ENCODE measurements around the gene ZNF518A. TPM values are rescaled to one million over a fixed set of nuclear protein-coding genes. Genes with fewer than 3 reads are reported as not detected.

The ZNF518A gene, protein sequence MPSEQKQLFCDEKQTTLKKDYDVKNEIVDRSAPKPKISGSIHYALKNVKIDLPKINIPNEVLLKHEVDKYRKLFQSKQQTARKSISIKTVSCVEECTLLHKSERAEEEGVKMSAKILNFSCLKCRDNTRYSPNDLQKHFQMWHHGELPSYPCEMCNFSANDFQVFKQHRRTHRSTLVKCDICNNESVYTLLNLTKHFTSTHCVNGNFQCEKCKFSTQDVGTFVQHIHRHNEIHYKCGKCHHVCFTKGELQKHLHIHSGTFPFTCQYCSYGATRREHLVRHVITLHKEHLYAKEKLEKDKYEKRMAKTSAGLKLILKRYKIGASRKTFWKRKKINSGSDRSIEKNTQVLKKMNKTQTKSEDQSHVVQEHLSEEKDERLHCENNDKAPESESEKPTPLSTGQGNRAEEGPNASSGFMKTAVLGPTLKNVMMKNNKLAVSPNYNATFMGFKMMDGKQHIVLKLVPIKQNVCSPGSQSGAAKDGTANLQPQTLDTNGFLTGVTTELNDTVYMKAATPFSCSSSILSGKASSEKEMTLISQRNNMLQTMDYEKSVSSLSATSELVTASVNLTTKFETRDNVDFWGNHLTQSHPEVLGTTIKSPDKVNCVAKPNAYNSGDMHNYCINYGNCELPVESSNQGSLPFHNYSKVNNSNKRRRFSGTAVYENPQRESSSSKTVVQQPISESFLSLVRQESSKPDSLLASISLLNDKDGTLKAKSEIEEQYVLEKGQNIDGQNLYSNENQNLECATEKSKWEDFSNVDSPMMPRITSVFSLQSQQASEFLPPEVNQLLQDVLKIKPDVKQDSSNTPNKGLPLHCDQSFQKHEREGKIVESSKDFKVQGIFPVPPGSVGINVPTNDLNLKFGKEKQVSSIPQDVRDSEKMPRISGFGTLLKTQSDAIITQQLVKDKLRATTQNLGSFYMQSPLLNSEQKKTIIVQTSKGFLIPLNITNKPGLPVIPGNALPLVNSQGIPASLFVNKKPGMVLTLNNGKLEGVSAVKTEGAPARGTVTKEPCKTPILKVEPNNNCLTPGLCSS (N-terminal part only)
- 7.7 TPM for total RNA-seq

DNA sequence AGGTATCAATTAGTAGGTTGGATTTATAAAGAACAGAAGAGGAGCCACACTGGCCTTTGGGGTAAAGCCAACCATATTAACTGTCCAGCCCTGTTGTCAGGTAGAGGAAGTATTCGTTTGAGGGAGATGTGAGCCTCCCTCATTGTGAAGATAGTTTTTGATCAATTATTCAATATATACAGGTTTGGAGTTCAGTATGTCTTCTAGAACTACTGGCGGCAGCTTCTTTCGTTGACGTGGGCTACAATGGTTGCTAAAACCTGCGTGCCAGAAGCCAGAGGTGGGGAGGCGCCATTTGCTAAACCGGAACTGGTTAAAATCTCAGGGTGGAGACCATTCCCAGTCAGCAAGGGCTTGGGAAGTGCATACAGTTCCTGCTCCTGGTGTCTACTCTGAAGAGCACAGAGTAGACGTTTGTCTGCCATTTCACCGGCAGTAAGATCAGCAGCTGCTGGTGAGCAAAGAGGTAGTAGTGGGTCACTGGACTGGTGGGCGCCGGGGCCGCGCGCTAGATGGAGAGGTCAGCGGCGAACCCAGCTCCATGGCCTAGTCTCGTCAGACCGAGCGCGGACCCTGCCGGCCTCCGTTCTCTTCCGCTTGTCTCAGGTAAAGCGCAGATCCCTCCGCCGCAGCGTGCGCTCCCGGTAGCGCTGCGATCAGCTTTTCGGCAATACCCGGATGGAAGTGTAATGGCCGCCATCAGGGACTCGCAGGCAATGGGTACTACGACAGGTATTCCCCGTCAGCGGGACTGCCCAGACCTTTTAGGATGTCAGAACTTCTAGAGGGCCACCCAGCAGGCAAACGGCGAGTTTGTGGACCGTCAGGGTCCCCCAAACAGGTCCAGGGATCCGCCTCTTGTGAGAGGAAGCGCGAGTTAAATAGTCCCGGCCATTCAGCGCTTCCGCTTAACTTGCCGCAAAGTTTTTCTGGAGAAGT, at the start of gene ZNF518A:
Gene ZNF518A, plus strand, starts transcription at position 911 of the 939 bp plus-strand sequence. CDS start 26,026 bp downstream, outside the sequence.
- Histone ChIP-seq H3K4me1 (ENCODE audit: insufficient read depth, low read length) (peaks cover 7% of the 10 kb centered on the region), H3K9me3 (ENCODE audit: low read depth, low read length) (no peaks in the 10 kb centered on the region), H3K27me3 (ENCODE audit: insufficient read depth, low read length) (peaks cover 41% of the 10 kb centered on the region), H3K4me3 (ENCODE audit: low read length) (peak within 1 kb of the TSS; percentile 65)

DNA sequence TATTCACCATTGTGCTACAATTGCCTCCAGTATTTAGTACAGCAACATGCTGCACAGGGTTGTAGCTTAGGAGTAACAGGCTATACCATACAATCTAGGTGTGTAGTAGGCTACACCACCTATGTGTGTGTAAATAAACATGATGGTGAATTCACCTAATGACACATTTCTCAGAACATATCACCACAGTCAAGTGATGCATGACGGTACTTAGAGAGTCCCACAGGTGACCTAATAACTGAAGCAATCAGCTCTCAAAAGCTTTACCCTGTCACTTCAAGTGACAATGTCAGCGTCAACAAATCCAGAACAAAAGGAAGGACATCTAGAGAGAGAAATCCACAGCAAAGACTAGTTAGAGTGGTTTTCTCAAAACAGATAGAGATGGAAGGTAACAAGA, 47.9 kb upstream of the ZNF518A start:
- Histone ChIP-seq H3K27me3 (ENCODE audit: insufficient read depth, low read length) (no peaks in the 10 kb centered on the region), H3K4me3 (ENCODE audit: low read length) (no peak overlapping the region), H3K4me1 (ENCODE audit: insufficient read depth, low read length) (no peaks in the 10 kb centered on the region), H3K9me3 (ENCODE audit: low read depth, low read length) (no peaks in the 10 kb centered on the region)

DNA sequence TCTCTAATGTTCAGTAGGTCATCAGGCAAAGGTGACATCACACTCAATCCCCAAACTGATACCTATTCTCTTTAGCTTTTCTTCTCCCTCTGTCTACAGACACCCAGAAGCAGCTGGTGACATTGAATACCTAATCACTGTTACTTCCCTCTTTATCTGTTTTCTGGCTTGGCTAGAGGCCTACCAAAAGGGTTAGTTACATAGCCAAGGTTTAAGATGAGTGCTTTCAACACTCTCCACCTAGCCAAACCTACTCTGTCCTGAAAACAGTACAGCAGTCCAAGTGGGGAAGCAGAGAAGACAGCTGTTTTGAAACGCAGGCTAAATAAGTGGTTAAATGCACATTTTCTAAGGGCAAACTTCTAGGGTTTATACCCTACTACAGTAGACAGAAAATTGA, 47.3 kb upstream of the ZNF518A start:
- H3K4me1 ChIP-seq (ENCODE audit: insufficient read depth, low read length) = no peaks in the 10 kb centered on the region
- H3K4me3 ChIP-seq (ENCODE audit: low read length) = no peak overlapping the region
- no peaks in the 10 kb centered on the region for H3K9me3 ChIP-seq (ENCODE audit: low read depth, low read length)
- no peaks in the 10 kb centered on the region for H3K27me3 ChIP-seq (ENCODE audit: insufficient read depth, low read length)

DNA sequence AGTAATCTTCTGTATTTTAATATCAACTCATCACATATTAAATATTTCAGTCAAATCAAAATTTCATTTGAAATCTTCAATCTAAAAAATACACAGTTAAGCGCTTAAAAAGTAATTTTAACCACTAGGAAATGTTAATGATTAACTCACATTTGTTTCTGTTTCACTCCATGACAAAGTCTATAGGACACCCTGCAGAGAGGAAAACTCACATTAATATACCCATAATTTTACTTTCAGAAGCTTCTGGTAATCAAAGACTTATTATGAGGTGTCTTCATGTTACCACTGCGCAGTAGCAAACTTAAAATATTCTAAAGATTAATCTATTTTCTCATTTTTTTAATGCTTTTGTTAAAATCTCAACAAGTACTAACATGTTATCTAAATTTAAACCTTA, 41.0 kb upstream of the ZNF518A start:
- Histone ChIP-seq H3K9me3 (ENCODE audit: low read depth, low read length) (no peaks in the 10 kb centered on the region), H3K4me1 (ENCODE audit: insufficient read depth, low read length) (peaks cover 8% of the 10 kb centered on the region), H3K4me3 (ENCODE audit: low read length) (peak overlapping the region; percentile 95), H3K27me3 (ENCODE audit: insufficient read depth, low read length) (peaks cover 23% of the 10 kb centered on the region)

DNA sequence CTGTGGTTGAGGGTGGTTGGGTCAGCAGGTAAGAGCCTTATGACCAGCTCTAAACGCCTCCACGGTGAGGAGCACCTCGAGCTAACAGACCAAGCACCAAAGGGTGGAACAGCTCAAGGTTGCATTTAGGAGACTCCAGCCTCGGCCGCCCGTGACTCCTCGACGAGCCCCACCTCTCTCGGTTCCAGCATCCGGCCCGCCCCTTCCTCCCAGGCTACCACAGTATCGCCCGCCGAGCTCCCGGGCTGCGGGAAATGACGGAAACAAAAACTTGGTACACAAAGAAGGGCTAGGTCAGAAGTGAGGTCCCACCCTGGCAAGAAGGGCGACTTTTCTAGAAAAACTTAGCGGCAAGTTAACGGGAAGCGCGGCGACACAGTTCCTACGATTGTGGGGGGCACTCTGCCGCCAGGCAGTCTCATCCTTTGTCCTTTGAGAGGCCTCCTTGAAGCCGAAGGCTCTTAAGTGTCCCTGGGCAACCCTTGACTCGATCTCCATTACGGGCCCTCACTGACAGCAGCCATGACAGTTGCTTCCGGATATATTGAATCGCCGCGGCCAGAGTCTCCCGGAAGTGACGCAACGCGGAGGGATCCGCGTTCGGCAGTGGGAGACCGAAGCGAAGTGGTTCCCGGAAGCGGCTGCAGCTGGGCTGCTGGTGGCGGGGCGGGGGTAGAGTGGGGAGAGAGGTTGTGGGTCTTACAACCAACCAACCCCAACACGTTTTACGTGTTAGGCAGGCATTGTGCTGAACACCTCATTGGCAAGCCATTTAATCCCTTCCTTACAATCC, 40.2 kb upstream of the ZNF518A start:
- peak overlapping the region; percentile 95 for H3K4me3 ChIP-seq (ENCODE audit: low read length)
- peaks cover 8% of the 10 kb centered on the region for H3K4me1 ChIP-seq (ENCODE audit: insufficient read depth, low read length)
- H3K27me3 ChIP-seq (ENCODE audit: insufficient read depth, low read length) = peaks cover 30% of the 10 kb centered on the region
- no peaks in the 10 kb centered on the region for H3K9me3 ChIP-seq (ENCODE audit: low read depth, low read length)

DNA sequence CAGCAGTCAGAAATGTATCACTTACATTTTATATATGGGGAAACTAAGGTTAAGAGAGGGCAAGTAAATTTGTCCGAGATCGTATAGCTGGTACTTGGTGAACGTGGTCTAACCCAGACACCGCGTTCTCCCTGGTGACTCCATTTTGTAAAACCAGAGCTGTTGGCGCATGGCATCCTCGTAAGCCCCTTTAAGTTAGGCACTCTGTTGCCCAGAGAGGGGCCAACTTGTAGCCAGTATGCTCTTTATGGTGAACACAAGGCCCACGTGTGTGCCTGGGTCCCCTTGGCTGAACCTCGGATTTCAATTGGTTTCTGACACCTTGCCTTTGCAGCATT, 39.7 kb upstream of the ZNF518A start:
- no peaks in the 10 kb centered on the region for H3K9me3 ChIP-seq (ENCODE audit: low read depth, low read length)
- H3K4me1 ChIP-seq (ENCODE audit: insufficient read depth, low read length) = peaks cover 8% of the 10 kb centered on the region
- H3K27me3 ChIP-seq (ENCODE audit: insufficient read depth, low read length) = peaks cover 36% of the 10 kb centered on the region
- H3K4me3 ChIP-seq (ENCODE audit: low read length) = peak overlapping the region; percentile 95

DNA sequence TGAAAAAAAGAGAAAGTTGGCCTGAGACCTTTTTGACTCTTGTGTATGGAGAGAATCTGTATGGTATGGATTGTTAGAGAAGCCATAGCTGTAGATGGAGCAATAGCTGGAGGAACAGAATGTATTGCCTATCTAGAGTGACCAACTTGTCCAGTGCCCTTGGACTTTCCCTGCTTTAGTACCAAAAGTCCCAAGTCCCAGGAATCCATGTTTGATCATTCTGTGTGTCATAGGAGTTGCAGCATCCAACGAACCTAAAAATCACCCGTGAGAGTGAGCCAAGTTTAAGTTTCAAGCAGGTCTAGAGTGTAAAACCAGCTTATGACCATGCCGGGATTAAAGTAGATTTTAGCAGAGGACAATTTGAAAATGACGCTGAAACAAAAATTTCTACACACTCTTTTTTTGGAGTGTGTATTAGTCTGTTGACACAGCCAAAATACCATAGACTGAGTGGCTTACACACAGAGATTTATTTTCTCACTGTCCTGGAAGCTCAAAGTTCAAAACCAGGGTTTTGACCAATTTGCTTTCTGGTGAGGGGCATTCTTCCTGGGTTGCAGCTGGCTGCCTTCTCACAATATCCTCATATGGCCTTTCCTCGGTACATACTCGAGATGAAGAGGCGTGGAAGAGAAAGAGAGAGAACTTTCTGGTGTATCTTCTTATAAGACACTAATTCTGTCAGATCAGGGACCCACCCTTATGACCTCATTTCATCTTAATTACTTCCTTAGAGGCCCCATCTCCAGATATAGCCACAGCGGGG, 36.9 kb upstream of the ZNF518A start:
- peaks cover 8% of the 10 kb centered on the region for H3K4me1 ChIP-seq (ENCODE audit: insufficient read depth, low read length)
- H3K9me3 ChIP-seq (ENCODE audit: low read depth, low read length) = no peaks in the 10 kb centered on the region
- peaks cover 54% of the 10 kb centered on the region for H3K27me3 ChIP-seq (ENCODE audit: insufficient read depth, low read length)
- H3K4me3 ChIP-seq (ENCODE audit: low read length) = no peak overlapping the region

DNA sequence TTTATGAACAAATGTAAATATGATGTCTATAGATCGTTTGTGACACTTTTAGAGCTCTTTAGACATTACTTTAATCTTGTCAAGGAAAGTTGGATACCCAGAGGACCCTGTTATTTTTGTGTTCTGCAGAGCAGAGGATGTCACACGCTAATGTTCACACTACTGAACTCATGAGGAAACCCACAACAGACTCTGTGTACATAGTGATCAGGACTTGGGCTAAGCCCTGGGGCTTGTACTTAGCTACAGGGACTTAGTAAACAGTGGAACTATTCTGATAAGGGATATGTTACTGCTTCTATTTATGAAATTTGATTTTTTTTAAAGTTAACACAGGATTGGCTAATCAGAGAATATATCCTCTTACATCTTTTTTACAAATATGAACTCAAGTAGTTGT, 36.1 kb upstream of the ZNF518A start:
- no peak overlapping the region for H3K4me3 ChIP-seq (ENCODE audit: low read length)
- H3K4me1 ChIP-seq (ENCODE audit: insufficient read depth, low read length) = peaks cover 8% of the 10 kb centered on the region
- H3K27me3 ChIP-seq (ENCODE audit: insufficient read depth, low read length) = peaks cover 54% of the 10 kb centered on the region

DNA sequence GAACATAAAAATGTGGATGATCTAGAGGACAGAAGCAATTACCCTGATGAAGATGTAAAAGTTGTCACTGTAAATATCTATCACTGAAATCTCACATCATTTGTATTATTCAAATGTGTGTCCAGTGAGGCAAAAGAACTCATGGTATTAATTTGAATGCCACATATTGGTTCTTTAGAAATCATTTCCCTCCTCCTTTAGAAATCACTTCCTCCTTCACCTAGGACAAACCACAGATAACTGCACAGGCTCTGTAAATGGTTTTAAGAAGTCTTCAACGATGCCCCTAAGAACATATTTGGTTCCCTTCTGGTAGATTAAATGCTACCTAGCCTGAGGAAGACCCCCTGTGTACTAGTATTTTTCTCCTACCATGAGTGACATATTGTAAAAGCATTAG, 33.1 kb upstream of the ZNF518A start:
- Histone ChIP-seq H3K4me3 (ENCODE audit: low read length) (no peak overlapping the region), H3K4me1 (ENCODE audit: insufficient read depth, low read length) (no peaks in the 10 kb centered on the region), H3K27me3 (ENCODE audit: insufficient read depth, low read length) (peaks cover 79% of the 10 kb centered on the region), H3K9me3 (ENCODE audit: low read depth, low read length) (no peaks in the 10 kb centered on the region)

More for the DNA sequence above, 36.1 kb upstream of the ZNF518A start:
- H3K9me3 ChIP-seq (ENCODE audit: low read depth, low read length) = no peaks in the 10 kb centered on the region

DNA sequence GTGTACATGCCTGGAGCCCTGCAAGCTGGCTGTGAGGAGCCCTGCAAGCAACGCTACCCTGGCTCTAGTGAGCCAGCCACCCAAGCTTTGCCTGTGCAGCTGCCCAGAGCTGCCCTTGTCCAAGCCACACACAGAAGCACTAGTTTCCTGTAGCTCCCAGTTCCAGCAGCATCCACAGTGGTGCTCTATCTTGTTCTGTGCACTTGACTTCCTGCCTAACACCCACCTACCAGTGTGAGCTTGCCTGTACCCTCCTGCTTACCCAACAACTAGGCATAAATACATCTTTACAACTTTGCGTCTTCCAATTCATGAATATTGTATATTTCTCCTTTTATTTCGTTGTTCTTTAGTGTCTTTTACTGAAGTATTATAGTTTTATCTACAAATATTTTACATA, 32.2 kb upstream of the ZNF518A start:
- Histone ChIP-seq H3K27me3 (ENCODE audit: insufficient read depth, low read length) (peaks cover 78% of the 10 kb centered on the region), H3K4me3 (ENCODE audit: low read length) (no peak overlapping the region), H3K4me1 (ENCODE audit: insufficient read depth, low read length) (no peaks in the 10 kb centered on the region), H3K9me3 (ENCODE audit: low read depth, low read length) (no peaks in the 10 kb centered on the region)

DNA sequence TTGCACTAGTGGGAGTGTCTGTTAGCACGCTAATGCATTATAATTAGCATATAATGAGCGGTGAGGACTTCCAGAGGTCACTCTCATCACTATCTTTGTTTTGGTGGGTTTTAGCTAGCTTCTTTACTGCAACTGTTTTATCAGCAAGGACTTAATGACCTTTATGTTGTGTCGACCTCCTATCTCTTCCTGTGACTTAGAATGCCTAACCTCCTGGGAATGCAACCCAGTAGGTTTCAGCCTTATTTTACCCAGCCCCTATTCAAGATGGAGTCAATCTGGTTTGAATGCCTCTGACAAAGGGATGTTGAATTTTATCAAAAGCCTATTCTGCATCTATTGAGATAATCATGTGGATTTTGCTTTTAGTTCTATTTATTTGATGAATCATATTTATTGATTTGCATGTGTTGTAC, 22.5 kb upstream of the ZNF518A start:
- H3K4me1 ChIP-seq (ENCODE audit: insufficient read depth, low read length) = no peaks in the 10 kb centered on the region
- H3K9me3 ChIP-seq (ENCODE audit: low read depth, low read length) = no peaks in the 10 kb centered on the region
- H3K27me3 ChIP-seq (ENCODE audit: insufficient read depth, low read length) = peaks cover 84% of the 10 kb centered on the region
- H3K4me3 ChIP-seq (ENCODE audit: low read length) = no peak overlapping the region

DNA sequence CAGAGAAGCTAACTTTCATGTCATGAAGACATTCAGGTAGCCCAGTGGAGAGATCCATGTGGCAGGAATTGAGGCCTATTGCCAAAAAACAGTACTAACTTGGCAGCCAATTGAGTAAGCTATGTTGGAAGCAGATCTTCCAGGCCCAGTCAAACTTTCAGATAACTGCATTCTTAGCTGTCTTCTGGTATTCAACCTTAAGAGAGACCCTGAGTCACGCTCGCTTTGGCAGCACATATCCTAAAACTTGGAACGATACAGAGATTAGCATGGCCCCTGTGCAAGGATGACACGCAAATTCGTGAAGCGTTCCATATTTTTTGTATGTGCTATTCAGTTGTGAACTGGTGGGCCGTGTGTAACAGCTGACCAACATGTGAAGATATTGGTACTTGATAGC, 17.6 kb upstream of the ZNF518A start:
- H3K4me1 ChIP-seq (ENCODE audit: insufficient read depth, low read length) = no peaks in the 10 kb centered on the region
- no peaks in the 10 kb centered on the region for H3K9me3 ChIP-seq (ENCODE audit: low read depth, low read length)
- no peak overlapping the region for H3K4me3 ChIP-seq (ENCODE audit: low read length)
- peaks cover 85% of the 10 kb centered on the region for H3K27me3 ChIP-seq (ENCODE audit: insufficient read depth, low read length)
